GM21529 (cell line): ENCODE results near the gene FEZF1.

Source experiments
- ATAC-seq: cut with Tn5 transposase; IDR thresholded peaks from one replicate; pipeline ENCODE4 v1.9.1; 2021; ENCODE audit not compliant: unreplicated experiment

Gene FEZF1

DNA sequence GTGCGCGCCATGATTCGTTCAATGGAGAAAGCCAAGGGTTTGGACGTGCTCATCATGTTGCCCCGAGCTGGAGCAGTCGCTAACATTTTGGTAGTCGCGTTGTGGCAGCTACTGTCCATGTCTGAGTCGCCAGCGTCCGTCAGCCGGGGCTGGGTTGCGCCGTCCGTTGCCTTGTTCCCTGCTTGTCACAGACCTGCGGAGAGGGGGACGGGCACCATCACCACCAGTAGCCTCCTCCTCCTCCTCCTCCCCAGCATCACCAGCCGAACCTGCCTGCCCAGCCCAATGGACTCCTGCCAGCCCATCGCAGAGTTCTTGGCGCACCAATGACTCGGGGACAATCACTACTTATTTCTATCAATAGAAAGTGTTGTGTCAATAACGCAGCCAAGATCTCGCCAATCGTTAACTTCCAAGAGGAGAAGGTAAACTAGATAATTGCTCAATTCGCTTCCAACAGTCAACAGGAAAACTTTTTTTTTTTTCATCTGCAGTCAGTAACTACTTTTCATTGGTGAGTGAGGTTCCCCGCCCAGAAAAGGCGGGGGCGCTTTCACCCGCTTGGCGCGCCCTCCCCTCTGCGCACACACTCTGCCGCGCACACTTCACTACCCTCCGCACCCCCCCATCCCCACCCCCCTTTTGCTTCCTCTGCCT, at the start of gene FEZF1:
Gene FEZF1 (minus strand): TSS at position 432 of the 657 bp plus-strand sequence. CDS start 313 bp downstream, at position 119.
- no peak for ATAC-seq

GRCh38 chr7:122352454-122352853, 47.9 kb upstream of the FEZF1 start:
- no peak for ATAC-seq

GRCh38 chr7:122350701-122351100, 46.2 kb upstream of the FEZF1 start:
- no peak for ATAC-seq

- ATAC-seq = no peak
These were observed 39.7 kb upstream of the FEZF1 start for GRCh38 chr7:122344303-122344620.

DNA sequence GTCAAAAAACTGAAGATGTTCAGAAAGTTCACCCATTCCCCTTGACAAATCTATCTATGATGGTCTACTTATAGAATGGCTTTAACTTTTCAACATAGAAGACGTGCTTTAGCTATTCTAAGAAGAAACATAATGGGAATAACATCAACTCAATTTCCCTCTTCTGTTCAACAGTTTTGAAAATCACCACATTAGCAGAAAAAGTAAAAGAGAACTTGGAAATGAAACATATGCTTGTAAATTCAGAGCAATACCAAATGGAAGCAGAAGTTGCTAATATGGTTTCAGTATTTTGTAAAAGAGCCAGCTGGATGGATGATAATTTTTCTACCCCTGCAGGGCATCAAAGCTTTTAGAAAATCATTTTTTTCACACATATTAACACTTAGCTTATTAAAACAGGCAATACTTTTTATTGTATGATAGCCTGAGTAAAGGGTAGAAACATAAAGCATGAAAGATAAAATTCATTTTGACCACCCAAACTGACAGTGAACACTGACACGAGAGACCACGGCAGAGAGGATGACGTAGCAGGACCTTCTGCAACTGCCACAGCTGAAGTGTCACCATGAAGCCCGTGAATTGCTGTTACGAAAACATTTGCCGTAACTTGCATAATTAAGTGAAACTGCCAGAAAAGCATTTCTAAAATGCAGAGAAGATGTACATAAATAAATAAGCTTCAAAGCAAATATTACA, 39.2 kb upstream of the FEZF1 start:
- ATAC-seq = no peak

- ATAC-seq = no peak
These were observed 35.9 kb upstream of the FEZF1 start for GRCh38 chr7:122340427-122340826.

DNA sequence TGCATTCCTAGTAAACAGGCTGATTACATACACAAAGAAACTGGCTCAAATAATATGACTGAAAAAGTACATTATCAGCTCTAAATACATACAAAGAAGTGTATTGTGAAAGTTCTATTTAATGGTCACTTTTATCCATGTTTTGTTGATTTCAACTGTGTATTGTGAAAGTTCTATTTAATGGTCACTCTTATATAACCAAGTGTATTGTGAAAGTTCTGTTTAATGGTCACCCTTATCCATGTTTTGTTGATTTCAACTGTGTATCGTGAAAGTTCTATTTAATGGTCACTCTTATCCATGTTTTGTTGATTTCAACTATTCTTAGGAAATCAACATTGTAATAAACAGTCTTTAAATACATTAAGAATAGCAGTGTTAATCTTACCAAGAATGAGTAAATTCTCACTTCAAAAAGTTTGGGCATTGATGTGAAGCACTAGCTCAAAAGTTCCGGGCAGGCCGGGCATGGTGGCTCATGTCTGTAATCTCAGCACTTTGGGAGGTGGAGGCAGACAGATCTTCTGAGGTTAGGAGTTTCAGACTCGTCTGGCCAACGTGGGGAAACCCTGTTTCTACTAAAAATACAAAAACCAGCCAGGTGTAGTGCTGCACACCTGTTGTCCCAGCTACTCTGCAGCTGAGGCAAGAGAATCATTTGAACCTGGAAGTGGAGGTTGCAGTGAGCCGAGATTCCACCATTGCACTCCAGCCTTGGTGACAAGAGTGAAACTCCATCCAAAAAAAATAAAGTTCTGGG, 34.8 kb upstream of the FEZF1 start:
- no peak for ATAC-seq

DNA sequence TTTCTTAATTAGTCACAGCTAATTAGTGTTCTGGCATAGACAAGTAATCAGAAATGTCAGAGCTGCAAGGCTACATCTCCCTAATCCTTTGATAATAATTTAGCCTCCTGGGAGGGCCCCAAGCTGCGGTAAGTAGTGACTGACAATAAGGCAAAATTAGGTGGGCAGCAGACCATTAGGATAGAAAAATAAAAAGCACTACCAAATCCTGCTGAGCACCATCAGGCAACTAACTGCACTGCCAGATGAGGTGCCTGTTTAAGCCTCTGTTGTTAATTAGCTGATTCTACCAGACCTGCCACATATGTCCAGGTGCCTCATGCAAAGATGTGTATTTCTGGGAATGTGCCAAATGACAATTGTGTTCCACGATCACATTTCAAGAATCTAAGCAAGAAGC, 32.5 kb upstream of the FEZF1 start:
- no peak for ATAC-seq

DNA sequence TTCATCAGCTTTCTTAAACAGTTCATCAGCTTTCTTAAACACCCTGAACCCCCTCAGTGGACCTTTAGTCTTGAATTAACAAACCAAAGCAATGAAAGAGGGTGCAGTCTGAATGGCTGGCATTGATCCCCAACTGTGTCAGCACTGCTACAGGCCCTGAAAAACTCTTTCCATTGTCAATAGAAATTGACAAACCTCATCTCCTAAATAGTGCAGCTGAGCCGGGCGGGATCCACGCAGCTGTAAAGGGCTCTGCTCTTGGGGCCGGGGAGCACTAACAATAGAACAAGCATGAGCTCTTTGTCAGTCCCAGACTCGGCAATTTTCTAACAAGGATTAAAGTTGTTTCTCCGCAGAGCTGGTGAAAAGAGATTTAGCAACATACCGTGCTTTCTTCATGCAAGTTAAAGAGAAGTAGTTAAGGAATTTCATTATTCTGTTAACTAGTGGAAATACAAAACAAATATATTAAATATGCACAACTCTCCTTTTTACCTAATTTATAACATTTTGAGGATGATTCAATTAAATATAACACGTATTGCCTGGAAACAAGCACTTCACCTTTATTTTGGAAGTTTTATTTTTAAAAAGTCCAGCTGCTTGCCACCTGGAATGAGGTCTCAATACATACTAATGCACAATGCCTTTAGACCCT, 24.7 kb upstream of the FEZF1 start:
- ATAC-seq = no peak

DNA sequence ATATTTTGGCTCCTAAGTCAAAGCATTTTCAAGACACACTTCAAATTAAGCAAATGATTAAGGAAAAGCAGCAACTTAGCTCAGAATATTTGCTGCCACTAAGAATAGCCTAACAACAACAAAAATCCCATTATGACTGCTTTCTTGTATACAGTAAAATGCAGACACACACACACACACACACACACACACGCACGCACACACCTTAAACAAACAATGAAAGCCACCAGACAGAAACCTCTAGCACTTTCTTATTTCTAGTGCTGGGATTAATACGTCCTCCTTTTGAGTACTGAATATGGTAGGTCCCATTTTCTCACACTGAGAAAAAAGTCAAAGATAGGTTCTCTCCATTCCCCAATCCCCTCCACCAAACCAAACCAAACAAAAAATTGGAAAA, 23.4 kb upstream of the FEZF1 start:
- ATAC-seq = no peak

DNA sequence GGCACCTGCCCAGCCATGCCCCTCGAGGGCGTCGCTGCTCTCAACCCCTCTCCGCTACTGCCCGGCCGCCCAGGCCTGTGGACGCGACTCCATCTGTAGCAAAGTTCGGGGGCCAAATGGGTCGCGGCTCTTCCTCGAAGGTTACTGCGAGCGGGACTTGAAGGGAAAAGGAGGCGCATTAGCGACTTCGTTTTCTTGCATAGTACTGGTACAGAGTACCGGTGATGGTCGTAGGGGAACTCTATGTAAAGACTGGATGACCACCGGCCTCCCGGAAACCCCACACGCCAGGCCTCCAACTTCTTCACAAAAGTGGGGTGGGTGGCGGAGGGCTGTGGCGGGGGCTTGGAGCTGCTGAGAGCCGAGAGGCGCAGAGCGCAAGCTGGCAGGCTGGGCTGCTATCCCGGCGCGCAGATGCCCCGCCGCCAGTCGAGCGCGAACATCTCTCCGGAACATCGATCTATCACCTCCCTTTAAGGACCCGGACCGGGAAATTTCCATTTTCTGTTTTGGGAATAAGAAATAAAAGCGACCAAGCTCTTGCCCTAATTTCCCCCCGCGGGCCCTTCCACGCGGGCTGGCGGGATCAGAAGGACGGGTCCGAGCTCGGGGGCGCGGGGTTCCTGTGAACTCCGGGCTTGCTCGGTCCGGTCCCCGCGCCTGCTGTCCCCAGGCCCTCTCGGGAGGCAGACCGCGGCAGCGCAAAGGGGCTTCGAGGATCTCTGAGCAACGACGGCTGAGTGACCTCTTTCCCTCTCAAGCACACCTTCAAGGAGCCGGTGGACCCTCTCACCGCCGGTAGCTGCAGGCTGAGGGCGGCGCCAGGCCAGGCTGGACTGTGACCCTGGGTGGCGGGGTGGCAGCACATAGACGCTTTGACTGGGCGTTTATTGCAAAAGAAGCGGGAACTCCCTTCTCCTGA, 12.2 kb upstream of the FEZF1 start:
- no peak for ATAC-seq

- ATAC-seq = no peak
These were observed 11.2 kb upstream of the FEZF1 start for GRCh38 chr7:122315507-122316466.

DNA sequence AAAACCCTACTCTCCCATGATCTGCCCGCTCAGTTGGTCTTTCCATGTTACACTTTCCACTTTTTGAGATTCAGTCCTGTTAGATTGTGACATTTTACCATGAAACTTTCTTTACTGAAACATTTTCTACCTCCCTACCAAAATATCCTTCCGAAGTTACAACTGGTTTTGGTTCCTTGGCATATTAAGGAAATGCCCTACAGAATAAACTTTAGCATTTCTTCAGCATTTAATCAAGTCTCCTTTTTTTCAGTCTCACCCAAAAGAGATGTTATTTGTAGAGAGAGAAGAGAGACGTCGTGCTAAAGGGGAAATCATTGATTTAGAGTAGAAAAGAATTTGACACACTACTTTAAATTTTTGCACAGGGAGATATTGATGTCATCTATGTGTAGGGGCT, 9.7 kb upstream of the FEZF1 start:
- no peak for ATAC-seq

GRCh38 chr7:122312789-122313188, 8.2 kb upstream of the FEZF1 start:
- ATAC-seq = no peak

DNA sequence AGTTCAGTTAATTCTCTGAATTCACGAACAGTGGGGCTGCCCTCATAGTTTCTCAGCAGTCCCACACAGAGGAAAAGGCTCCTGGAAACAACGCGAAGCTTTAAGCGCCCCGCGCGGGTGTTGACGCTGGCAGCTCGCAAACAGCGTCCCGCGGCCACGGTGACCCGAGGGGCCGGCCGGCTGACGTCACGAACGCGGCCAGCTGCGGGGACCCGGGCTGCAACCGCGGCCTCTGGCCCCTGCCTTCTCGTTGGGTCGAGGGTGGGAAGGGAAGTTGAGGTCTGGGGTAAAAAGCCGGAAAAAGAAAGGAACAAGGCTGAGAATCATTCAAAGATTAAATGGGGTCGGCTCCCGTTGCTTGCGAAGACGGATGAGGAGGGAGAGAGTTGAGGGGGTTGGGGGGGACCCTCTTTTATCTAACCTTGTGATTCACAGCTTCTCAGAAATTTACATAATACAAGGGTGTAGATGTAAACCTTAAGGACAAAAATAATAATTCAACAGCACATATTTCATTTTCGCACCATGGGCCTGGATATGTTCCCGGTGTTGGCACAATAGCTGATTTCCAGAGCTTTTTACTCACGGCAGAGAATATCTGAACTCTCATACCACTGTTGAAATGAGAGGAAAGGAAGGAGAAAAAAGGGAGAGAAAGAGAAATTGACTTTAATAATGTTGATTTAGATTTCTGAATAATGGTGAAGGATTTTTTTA, 7.3 kb upstream of the FEZF1 start:
- no peak for ATAC-seq

GRCh38 chr7:122311050-122311700, 6.6 kb upstream of the FEZF1 start:
- no peak for ATAC-seq

DNA sequence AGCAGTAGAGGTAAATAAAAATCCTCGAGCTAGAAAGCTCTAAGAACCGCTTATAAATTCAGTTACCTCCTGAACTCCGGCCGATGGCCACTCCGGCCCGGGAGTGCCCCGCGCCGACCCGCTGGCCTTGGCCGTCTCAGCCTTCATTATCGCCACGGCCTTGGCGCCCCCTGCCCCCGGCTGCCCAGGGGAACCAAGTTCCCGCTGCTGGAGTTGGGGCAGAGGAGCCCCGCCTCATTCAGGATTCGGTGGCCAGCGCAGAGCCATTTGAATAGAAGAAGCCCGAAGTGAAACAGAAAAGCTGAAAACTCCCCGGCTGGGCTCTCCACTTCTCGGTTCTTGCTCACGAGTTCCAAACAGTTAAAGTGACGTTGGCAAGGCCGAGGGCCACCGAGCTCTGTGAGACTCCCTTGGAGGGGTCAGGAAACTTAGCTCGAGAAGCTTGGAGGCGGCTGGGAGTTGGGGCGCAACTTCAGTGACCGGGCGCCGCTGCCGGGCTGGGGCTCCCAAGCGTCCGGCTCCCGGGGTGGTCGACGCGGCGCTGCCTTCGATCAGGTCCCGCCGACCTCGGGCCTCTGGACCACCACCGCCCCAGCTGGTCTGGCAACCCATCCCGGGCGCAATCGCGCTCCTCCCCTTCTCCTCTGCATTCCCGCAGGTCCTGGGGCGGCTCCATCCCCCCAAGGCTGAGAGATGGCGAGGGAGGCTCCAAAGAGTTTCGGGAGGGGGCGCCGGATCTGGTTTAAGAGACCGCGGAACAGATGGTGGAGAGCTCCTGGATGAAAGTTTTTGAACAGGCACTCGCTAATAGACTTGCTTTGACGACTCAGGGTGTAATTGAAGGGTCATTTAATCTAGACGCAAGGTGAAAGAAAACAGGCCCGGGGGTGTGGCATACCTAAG, 5.8 kb upstream of the FEZF1 start:
- ATAC-seq = no peak
